ENCODE data around the gene PDE11A.

DNA sequence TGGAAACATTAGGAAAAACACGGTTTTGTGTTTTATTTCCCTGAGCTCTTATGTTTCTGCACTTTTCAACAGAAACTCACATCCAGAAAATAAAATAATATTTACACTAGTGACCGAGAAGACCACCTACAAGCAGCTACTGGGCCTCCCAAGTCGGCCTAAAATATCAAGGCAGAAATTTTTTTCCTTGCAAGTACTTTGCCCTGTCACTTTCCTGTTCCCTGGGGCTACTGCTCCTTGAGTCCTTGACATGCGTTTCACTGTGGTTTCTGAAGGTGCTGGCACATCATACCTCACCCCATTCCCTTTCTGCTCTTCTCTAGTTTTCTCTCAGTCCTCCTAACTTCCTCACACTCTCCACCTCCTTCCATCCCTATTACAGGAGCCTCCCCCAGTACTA is 400.9 kb downstream of the PDE11A start:
- TF ChIP-seq NR3C1 (IDR thresholded peaks at IDR 0.05) (no peak), JUNB (IDR thresholded peaks at IDR 0.05) (no peak), CTCF (IDR thresholded peaks at IDR 0.05) (no peak), ZNF302 (CRISPR knock-in tag; IDR thresholded peaks at IDR 0.05) (no peak)

Measured in A549 (cell line).